ENCODE data around the gene OBSL1. TPM values are rescaled to one million over a fixed set of nuclear protein-coding genes. Genes with fewer than 3 reads are reported as not detected.

The OBSL1 gene
- total and polyA plus RNA-seq, 2 experiments from 2014 or later: 13.8 to 68.7 TPM

- H3K27me3 ChIP-seq (replicated peaks; ENCODE audit: insufficient read depth): peaks cover 6% of the 10 kb centered on the region; the same call in 1 of the 2 replicates
- H3K4me1 ChIP-seq (ENCODE audit: insufficient read depth): peaks cover 19% of the 10 kb centered on the region
- H3K4me3 ChIP-seq: peak overlapping the region; percentile 56
- no peaks in the 10 kb centered on the region for H4K20me1 ChIP-seq (ENCODE audit: insufficient read depth)
- no peaks in the 10 kb centered on the region for H3K9me3 ChIP-seq (ENCODE audit: low read depth)
- no peaks in the 10 kb centered on the region for H3K9me2 ChIP-seq (ENCODE audit: insufficient read depth)
- peak overlapping the region; percentile 60 for H3K9ac ChIP-seq
- peak overlapping the region; percentile 42 for H3K4me2 ChIP-seq (ENCODE audit: unreplicated experiment)
- H3K27ac ChIP-seq: no peak overlapping the region
- H3K36me3 ChIP-seq (ENCODE audit: low read depth): no peaks in the 10 kb centered on the region
- TF ChIP-seq EZH2 (IDR thresholded peaks at IDR 0.05; ENCODE audit: insufficient read depth, poor library complexity, severe bottlenecking) (no peak), EZH2phosphoT487 (IDR thresholded peaks at IDR 0.05; ENCODE audit: insufficient read depth, low read depth) (no peak)
- peak overlapping the region; percentile 74 for H2AFZ ChIP-seq
- no peaks in the 10 kb centered on the region for H3K79me2 ChIP-seq (ENCODE audit: insufficient read depth)
- in situ Hi-C loops (cut with MboI): no loop called here
- no peak for DNase-seq
- H3F3A ChIP-seq (ENCODE audit: insufficient read depth): peaks cover 5% of the 10 kb centered on the region; the same call in 1 of the 2 replicates
- 56 to 63% methylated on average over 17 to 24 of the region's 24 CpGs for WGBS, 2 experiments (ENCODE audit: low coverage in 1 of 2, low lambda C conversion rate in 2 of 2, missing lambda C conversion rate in 2 of 2)
Measured at GRCh38 chr2:219523031-219523671, 48.2 kb downstream of the OBSL1 start.

DNA sequence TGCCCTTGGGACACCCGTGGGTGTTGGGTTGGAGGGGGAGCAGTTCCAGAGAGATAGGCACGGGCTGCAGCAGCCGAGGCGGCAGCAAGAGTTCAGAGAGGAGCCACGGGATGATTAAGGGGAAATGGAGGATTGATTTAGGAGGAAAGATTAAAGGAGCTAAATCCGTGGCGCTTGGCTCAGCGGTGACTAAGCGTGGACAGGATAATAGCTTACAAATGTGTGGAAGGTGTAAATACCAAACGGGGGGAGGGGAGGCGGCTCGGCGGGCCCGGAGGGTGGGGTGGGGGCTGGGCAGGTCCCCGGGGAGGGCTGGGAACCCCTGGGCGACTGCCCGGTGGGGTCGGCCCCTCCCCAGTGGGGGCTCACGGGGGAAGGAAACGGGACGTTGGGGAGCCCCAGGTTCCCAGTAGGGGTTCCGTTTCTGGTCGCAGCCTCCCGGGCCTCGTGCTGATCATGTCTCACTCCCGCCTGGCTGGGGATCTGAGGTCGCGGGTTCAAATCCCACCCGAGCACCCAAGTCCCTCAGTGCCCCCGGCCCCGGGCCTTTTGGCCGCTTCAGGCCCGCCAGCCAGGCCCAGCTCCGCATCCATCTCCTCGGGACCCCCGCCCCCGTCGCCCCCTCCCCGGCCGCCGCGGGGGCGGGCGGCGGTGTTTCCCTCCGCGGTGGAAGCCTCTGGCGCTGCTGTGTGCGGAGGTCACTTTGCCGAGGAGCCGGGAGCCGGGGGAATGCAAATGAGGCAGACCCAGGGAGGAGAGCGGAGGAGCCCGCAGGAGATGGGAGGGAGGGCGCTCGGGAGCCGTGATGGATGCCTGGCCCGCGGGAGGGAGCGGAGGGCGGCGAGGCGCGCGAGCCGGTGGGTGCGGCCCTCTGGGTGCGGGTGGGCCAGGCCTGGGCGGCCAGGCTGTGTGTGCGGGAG is 49.0 kb downstream of the OBSL1 start:
- DNase-seq: peak; percentile 94
- in situ Hi-C loops (cut with MboI): no loop called here
- Histone ChIP-seq H3K4me1 (ENCODE audit: insufficient read depth) (peaks cover 19% of the 10 kb centered on the region), H3K4me2 (ENCODE audit: unreplicated experiment) (peak overlapping the region; percentile 80), H4K20me1 (ENCODE audit: insufficient read depth) (no peaks in the 10 kb centered on the region), H2AFZ (peak overlapping the region; percentile 74), H3K27me3 (replicated peaks; ENCODE audit: insufficient read depth) (0 out of 2 replicates have a peak, but pooled peaks cover under 1% of the 10 kb centered on the region), H3K27ac (peak overlapping the region; percentile 70), H3K9me3 (ENCODE audit: low read depth) (no peaks in the 10 kb centered on the region), H3F3A (ENCODE audit: insufficient read depth) (peaks cover 5% of the 10 kb centered on the region; the same call in 1 of the 2 replicates), H3K36me3 (ENCODE audit: low read depth) (no peaks in the 10 kb centered on the region), H3K4me3 (peak overlapping the region; percentile 56), H3K79me2 (ENCODE audit: insufficient read depth) (no peaks in the 10 kb centered on the region), H3K9ac (peak overlapping the region; percentile 60), H3K9me2 (ENCODE audit: insufficient read depth) (no peaks in the 10 kb centered on the region)
- no peak for TF ChIP-seq EZH2 (IDR thresholded peaks at IDR 0.05; ENCODE audit: insufficient read depth, poor library complexity, severe bottlenecking)
- TF ChIP-seq EZH2phosphoT487 (IDR thresholded peaks at IDR 0.05; ENCODE audit: insufficient read depth, low read depth): no peak
- 2 to 3% methylated on average over 34 to 64 of the region's 70 CpGs for WGBS, 2 experiments (ENCODE audit: low coverage in 1 of 2, low lambda C conversion rate in 2 of 2, missing lambda C conversion rate in 2 of 2)

- TF ChIP-seq EZH2 (IDR thresholded peaks at IDR 0.05; ENCODE audit: insufficient read depth, poor library complexity, severe bottlenecking) (no peak), EZH2phosphoT487 (IDR thresholded peaks at IDR 0.05; ENCODE audit: insufficient read depth, low read depth) (no peak)
- peak overlapping the region; percentile 53 for H2AFZ ChIP-seq
Measured at GRCh38 chr2:219521066-219521880, 50.1 kb downstream of the OBSL1 start.

DNA sequence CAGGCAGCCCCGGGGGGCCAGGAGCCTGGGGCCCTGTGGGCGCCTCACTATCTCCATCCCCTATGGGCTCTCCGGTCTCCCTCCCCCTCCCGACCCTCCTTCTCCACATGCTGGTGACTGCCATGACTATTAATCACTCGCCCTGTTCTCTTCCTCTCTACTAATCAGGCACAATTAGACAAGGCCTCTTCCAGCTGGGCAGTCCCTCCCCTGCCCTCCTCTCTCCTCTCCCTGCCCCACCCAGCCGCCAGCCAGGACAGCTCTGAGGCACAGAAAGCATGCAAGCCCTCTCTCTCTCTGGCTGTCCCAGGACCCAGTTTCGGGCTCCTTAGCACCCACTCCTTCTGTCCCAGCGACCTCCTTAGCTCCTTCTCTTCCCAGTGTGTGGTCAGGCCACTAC is 51.3 kb downstream of the OBSL1 start:
- Histone ChIP-seq H3K27ac (no peak overlapping the region), H3K9ac (no peak overlapping the region), H3K4me2 (ENCODE audit: unreplicated experiment) (peak overlapping the region; percentile 80), H3K36me3 (ENCODE audit: low read depth) (no peaks in the 10 kb centered on the region), H3K9me3 (ENCODE audit: low read depth) (no peaks in the 10 kb centered on the region), H3K9me2 (ENCODE audit: insufficient read depth) (no peaks in the 10 kb centered on the region), H3K27me3 (replicated peaks; ENCODE audit: insufficient read depth) (no peaks in the 10 kb centered on the region), H3F3A (ENCODE audit: insufficient read depth) (peaks cover 5% of the 10 kb centered on the region; the same call in 1 of the 2 replicates), H2AFZ (no peak overlapping the region), H4K20me1 (ENCODE audit: insufficient read depth) (no peaks in the 10 kb centered on the region), H3K4me1 (ENCODE audit: insufficient read depth) (peaks cover 19% of the 10 kb centered on the region), H3K4me3 (no peak overlapping the region), H3K79me2 (ENCODE audit: insufficient read depth) (no peaks in the 10 kb centered on the region)
- in situ Hi-C loops (cut with MboI): no loop called here
- TF ChIP-seq EZH2phosphoT487 (IDR thresholded peaks at IDR 0.05; ENCODE audit: insufficient read depth, low read depth): no peak
- TF ChIP-seq EZH2 (IDR thresholded peaks at IDR 0.05; ENCODE audit: insufficient read depth, poor library complexity, severe bottlenecking): no peak
- WGBS, 2 experiments (ENCODE audit: low coverage in 1 of 2, low lambda C conversion rate in 2 of 2, missing lambda C conversion rate in 2 of 2): 72 to 86% methylated on average over 5 to 8 of the region's 8 CpGs
- DNase-seq: no peak

More at GRCh38 chr2:219521066-219521880, 50.1 kb downstream of the OBSL1 start:
- no peaks in the 10 kb centered on the region for H4K20me1 ChIP-seq (ENCODE audit: insufficient read depth)
- peaks cover 19% of the 10 kb centered on the region for H3K4me1 ChIP-seq (ENCODE audit: insufficient read depth)
- no peaks in the 10 kb centered on the region for H3K36me3 ChIP-seq (ENCODE audit: low read depth)
- peak overlapping the region; percentile 60 for H3K9ac ChIP-seq
- H3K9me2 ChIP-seq (ENCODE audit: insufficient read depth): no peaks in the 10 kb centered on the region
- H3K27ac ChIP-seq: peak overlapping the region; percentile 70
- peak; percentile 84 for DNase-seq
- no peaks in the 10 kb centered on the region for H3K9me3 ChIP-seq (ENCODE audit: low read depth)
- H3K4me3 ChIP-seq: peak overlapping the region; percentile 41
- in situ Hi-C loops (cut with MboI): no loop called here
- H3K79me2 ChIP-seq (ENCODE audit: insufficient read depth): no peaks in the 10 kb centered on the region
- peaks cover 5% of the 10 kb centered on the region; the same call in 1 of the 2 replicates for H3F3A ChIP-seq (ENCODE audit: insufficient read depth)
- peak overlapping the region; percentile 80 for H3K4me2 ChIP-seq (ENCODE audit: unreplicated experiment)
- no peaks in the 10 kb centered on the region for H3K27me3 ChIP-seq (replicated peaks; ENCODE audit: insufficient read depth)
- WGBS, 2 experiments (ENCODE audit: low coverage in 1 of 2, low lambda C conversion rate in 2 of 2, missing lambda C conversion rate in 2 of 2): 18% methylated on average over 14 of the region's 14 CpGs

Measured in GM23248 (cell line).